Trophoblast cell (in vitro differentiated cells and primary cell): ENCODE results near the gene FGFBP1.
A peak's percentile ranks its signal among the peaks of the same experiment; 100 is the strongest.

ENCODE experiments used
- DNase-seq, 2 donors: peaks; one replicate each; pipeline ENCODE4 v3.0.0-alpha.2; 2016
- H2AFZ ChIP-seq: 2 replicates; pipeline ENCODE4 v1.6.1; 2013; ENCODE audit warnings: low read length, moderate library complexity, mild to moderate bottlenecking; ENCODE audit not compliant: insufficient read depth, poor library complexity
- H2AK5ac ChIP-seq: 2 replicates; pipeline ENCODE4 v1.6.1; 2013; ENCODE audit warnings: mild to moderate bottlenecking, low read length
- H2BK120ac ChIP-seq: 2 replicates; pipeline ENCODE4 v1.6.1; 2013; ENCODE audit warnings: low read length, mild to moderate bottlenecking, moderate library complexity; ENCODE audit not compliant: insufficient read depth, poor library complexity
- H2BK12ac ChIP-seq: 2 replicates; pipeline ENCODE4 v1.6.1; 2013; ENCODE audit warnings: mild to moderate bottlenecking, low read length, moderate library complexity
- H2BK5ac ChIP-seq: 2 replicates; pipeline ENCODE4 v1.6.1; 2013; ENCODE audit warnings: low read length, low read depth, moderate library complexity, mild to moderate bottlenecking; ENCODE audit not compliant: poor library complexity
- H3K14ac ChIP-seq: 2 replicates; pipeline ENCODE4 v1.6.1; 2013; ENCODE audit warnings: mild to moderate bottlenecking, low read length
- H3K18ac ChIP-seq: 2 replicates; pipeline ENCODE4 v1.6.1; 2013; ENCODE audit warnings: mild to moderate bottlenecking, low read length
- H3K23ac ChIP-seq: 2 replicates; pipeline ENCODE4 v1.6.1; 2013; ENCODE audit warnings: low read length
- H3K27ac ChIP-seq: 2 replicates; pipeline ENCODE4 v1.5.1; 2013; ENCODE audit warnings: low read depth, mild to moderate bottlenecking, inconsistent platforms, low read length, moderate library complexity
- H3K27me3 ChIP-seq: 2 replicates; pipeline ENCODE4 v1.6.1; 2013; ENCODE audit warnings: inconsistent platforms, mild to moderate bottlenecking, low read length, moderate library complexity; ENCODE audit not compliant: insufficient read depth
- H3K36me3 ChIP-seq, 2 experiments: 1 replicate in 1 of 2; 2 replicates in 1 of 2; pipeline ENCODE4 v1.6.1; 2013; ENCODE audit warnings: low read length in 2 of 2, mild to moderate bottlenecking in 2 of 2, moderate library complexity in 1 of 2; ENCODE audit not compliant: insufficient read depth in 2 of 2, control insufficient read depth in 1 of 2
- H3K4ac ChIP-seq: 2 replicates; pipeline ENCODE4 v1.6.1; 2013; ENCODE audit warnings: low read depth, mild to moderate bottlenecking, low read length, moderate library complexity
- H3K4me1 ChIP-seq, 2 experiments: 1 replicate in 1 of 2; 2 replicates in 1 of 2; pipeline ENCODE4 v1.6.1; 2013; ENCODE audit warnings: low read length in 2 of 2, mild to moderate bottlenecking in 2 of 2, moderate library complexity in 1 of 2; ENCODE audit not compliant: insufficient read depth in 2 of 2, control insufficient read depth in 1 of 2
- H3K4me2 ChIP-seq: 2 replicates; pipeline ENCODE4 v1.6.1; 2013; ENCODE audit warnings: inconsistent platforms, mild to moderate bottlenecking, low read length, moderate library complexity
- H3K4me3 ChIP-seq: 2 replicates; pipeline ENCODE4 v1.5.1; 2013; ENCODE audit warnings: mild to moderate bottlenecking, low read depth, low read length, inconsistent platforms
- H3K79me1 ChIP-seq: one replicate; pipeline ENCODE4 v1.6.1; 2013; ENCODE audit warnings: low read length
- H3K79me2 ChIP-seq: 2 replicates; pipeline ENCODE4 v1.6.1; 2013; ENCODE audit warnings: low read length, mild to moderate bottlenecking; ENCODE audit not compliant: control insufficient read depth, insufficient read depth, poor library complexity
- H3K9ac ChIP-seq: 2 replicates; pipeline ENCODE4 v1.6.1; 2013; ENCODE audit warnings: mild to moderate bottlenecking, low read length
- H3K9me3 ChIP-seq: 2 replicates; pipeline ENCODE4 v1.6.1; 2013; ENCODE audit warnings: low read depth, mild to moderate bottlenecking, control low read depth, inconsistent platforms, low read length; ENCODE audit not compliant: insufficient read depth
- H4K12ac ChIP-seq: 2 replicates; pipeline ENCODE4 v1.6.1; 2013; ENCODE audit warnings: low read depth, mild to moderate bottlenecking, low read length, moderate library complexity
- H4K8ac ChIP-seq: 2 replicates; pipeline ENCODE4 v1.6.1; 2013; ENCODE audit warnings: low read depth, mild to moderate bottlenecking, low read length, moderate library complexity
- H4K91ac ChIP-seq: one replicate; pipeline ENCODE4 v1.6.1; 2013; ENCODE audit warnings: low read depth, mild to moderate bottlenecking, low read length, moderate library complexity
- WGBS: extraction: QIAGEN DNeasy Blood & Tissue Kit; methylation state at CpG from one replicate; pipeline ENCODE4 v1.1.7; 2013; ENCODE audit warnings: missing lambda C conversion rate; ENCODE audit not compliant: insufficient read length, insufficient coverage; ENCODE audit errors: extremely low coverage; 5-methylcytosine and 5-hydroxymethylcytosine counted together

The FGFBP1 gene

GRCh38 chr4:15894921-15895916, 43.3 kb downstream of the FGFBP1 start:
- no peak overlapping the region for H3K18ac ChIP-seq
- DNase-seq, result peak in 1 of 2 donors; percentile 47
- no peaks in the 10 kb centered on the region for H3K27me3 ChIP-seq
- no peak overlapping the region for H3K9ac ChIP-seq
- no peak overlapping the region for H4K8ac ChIP-seq
- H2AK5ac ChIP-seq, result no peak overlapping the region
- no peak overlapping the region for H3K23ac ChIP-seq
- no peaks in the 10 kb centered on the region for H3K36me3 ChIP-seq
- no peak overlapping the region for H4K12ac ChIP-seq
- H3K4ac ChIP-seq, result no peak overlapping the region
- WGBS, result no CpG with 5 or more reads among the region's 4 CpGs
- H3K79me2 ChIP-seq, result no peaks in the 10 kb centered on the region
- no peak overlapping the region for H3K4me2 ChIP-seq
- no peak overlapping the region for H4K91ac ChIP-seq
- H2AFZ ChIP-seq, result no peak overlapping the region
- H3K14ac ChIP-seq, result no peak overlapping the region
- no peaks in the 10 kb centered on the region for H3K9me3 ChIP-seq
- no peak overlapping the region for H2BK12ac ChIP-seq
- H2BK5ac ChIP-seq, result no peak overlapping the region
- no peak overlapping the region for H3K27ac ChIP-seq
- H3K4me1 ChIP-seq, result peaks cover 0 to 2% of the 10 kb centered on the region in 2 experiments
- H3K79me1 ChIP-seq, result no peaks in the 10 kb centered on the region
- no peak overlapping the region for H2BK120ac ChIP-seq
- no peak overlapping the region for H3K4me3 ChIP-seq

GRCh38 chr4:15894393-15894792, 44.1 kb downstream of the FGFBP1 start:
- peak in 1 of 2 donors; percentile 40 for DNase-seq
- H3K79me1 ChIP-seq, result no peaks in the 10 kb centered on the region
- no peak overlapping the region for H2AK5ac ChIP-seq
- no peak overlapping the region for H2BK5ac ChIP-seq
- H2AFZ ChIP-seq, result no peak overlapping the region
- H3K18ac ChIP-seq, result no peak overlapping the region
- H3K4me1 ChIP-seq, result peaks cover 0 to 2% of the 10 kb centered on the region in 2 experiments
- peak overlapping the region; percentile 56 for H2BK12ac ChIP-seq
- H4K12ac ChIP-seq, result no peak overlapping the region
- H3K23ac ChIP-seq, result no peak overlapping the region
- no peaks in the 10 kb centered on the region for H3K27me3 ChIP-seq
- no peaks in the 10 kb centered on the region for H3K79me2 ChIP-seq
- no peak overlapping the region for H2BK120ac ChIP-seq
- H3K27ac ChIP-seq, result no peak overlapping the region
- no peak overlapping the region for H3K4ac ChIP-seq
- H3K4me2 ChIP-seq, result no peak overlapping the region
- H4K91ac ChIP-seq, result no peak overlapping the region
- no CpG with 5 or more reads among the region's 1 CpG for WGBS
- no peak overlapping the region for H3K4me3 ChIP-seq
- H3K14ac ChIP-seq, result no peak overlapping the region
- no peak overlapping the region for H3K9ac ChIP-seq
- no peaks in the 10 kb centered on the region for H3K9me3 ChIP-seq
- no peak overlapping the region for H4K8ac ChIP-seq
- no peaks in the 10 kb centered on the region for H3K36me3 ChIP-seq

- Histone ChIP-seq H3K27ac (no peak overlapping the region), H2AFZ (no peak overlapping the region), H3K4me2 (no peak overlapping the region), H4K91ac (no peak overlapping the region), H2BK120ac (no peak overlapping the region), H3K14ac (no peak overlapping the region), H3K18ac (no peak overlapping the region), H4K12ac (no peak overlapping the region), H3K4me3 (no peak overlapping the region), H3K9me3 (no peaks in the 10 kb centered on the region), H3K79me2 (no peaks in the 10 kb centered on the region), H3K4ac (no peak overlapping the region), H3K9ac (no peak overlapping the region), H4K8ac (no peak overlapping the region), H2BK5ac (no peak overlapping the region), H3K23ac (no peak overlapping the region), H3K79me1 (no peaks in the 10 kb centered on the region), H3K4me1 (peaks cover 0 to 2% of the 10 kb centered on the region in 2 experiments), H2BK12ac (no peak overlapping the region), H3K36me3 (no peaks in the 10 kb centered on the region), H3K27me3 (no peaks in the 10 kb centered on the region), H2AK5ac (no peak overlapping the region)
- peak; percentile 93 to 98 for DNase-seq
- WGBS, result no CpG with 5 or more reads among the region's 4 CpGs
Observed at GRCh38 chr4:15893962-15894361, 44.6 kb downstream of the FGFBP1 start.

DNA sequence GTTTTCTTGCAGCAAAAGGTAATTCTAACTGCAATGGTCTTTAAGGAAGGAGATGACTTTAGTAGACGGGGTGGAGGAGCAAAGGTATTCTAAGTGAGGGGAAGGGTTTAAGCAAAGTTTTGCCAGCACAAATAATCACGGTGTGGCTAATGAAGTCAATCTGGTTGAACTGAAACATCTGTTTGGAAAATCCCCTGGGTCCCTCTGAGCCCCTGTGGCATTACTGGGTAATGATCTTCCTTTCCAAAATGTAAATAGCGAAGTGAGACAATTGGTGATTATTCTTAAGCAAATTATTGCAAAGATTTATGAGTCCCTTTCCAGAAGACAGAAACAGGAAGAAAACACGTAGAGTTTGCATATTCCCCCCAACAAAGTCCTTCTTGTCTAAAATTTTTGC, 47.2 kb downstream of the FGFBP1 start:
- no peak overlapping the region for H2BK120ac ChIP-seq
- H3K27me3 ChIP-seq, result no peaks in the 10 kb centered on the region
- H3K4me2 ChIP-seq, result no peak overlapping the region
- H4K91ac ChIP-seq, result no peak overlapping the region
- no peak overlapping the region for H3K9ac ChIP-seq
- H4K12ac ChIP-seq, result no peak overlapping the region
- no peak overlapping the region for H2BK12ac ChIP-seq
- H3K79me1 ChIP-seq, result no peaks in the 10 kb centered on the region
- no peak for DNase-seq
- H3K36me3 ChIP-seq, result no peaks in the 10 kb centered on the region
- H3K23ac ChIP-seq, result no peak overlapping the region
- WGBS, result no CpG with 5 or more reads among the region's 4 CpGs
- no peak overlapping the region for H2BK5ac ChIP-seq
- H3K14ac ChIP-seq, result no peak overlapping the region
- H3K9me3 ChIP-seq, result no peaks in the 10 kb centered on the region
- no peak overlapping the region for H4K8ac ChIP-seq
- no peak overlapping the region for H2AFZ ChIP-seq
- no peak overlapping the region for H3K27ac ChIP-seq
- no peaks in the 10 kb centered on the region for H3K79me2 ChIP-seq
- no peak overlapping the region for H3K4ac ChIP-seq
- no peak overlapping the region for H2AK5ac ChIP-seq
- H3K4me1 ChIP-seq, result peaks cover 0 to 2% of the 10 kb centered on the region in 2 experiments
- no peak overlapping the region for H3K18ac ChIP-seq
- H3K4me3 ChIP-seq, result no peak overlapping the region
